Cerebellar cortex (tissue), 1 donor: ENCODE measurements around the gene TMEM59L.

ENCODE experiments used
- DNase-seq: peaks from one replicate; pipeline ENCODE4 v3.0.0-alpha.2; 2015; ENCODE audit warnings: low spot score

TMEM59L gene

GRCh38 chr19:18637673-18638630 is 25.3 kb downstream of the TMEM59L start:
- DNase-seq, result peak; percentile 63

- no peak for DNase-seq
Measured at GRCh38 chr19:18639706-18640243, 27.1 kb downstream of the TMEM59L start.

- no peak for DNase-seq
Measured at GRCh38 chr19:18644196-18645034, 31.7 kb downstream of the TMEM59L start.

- no peak for DNase-seq
Measured at GRCh38 chr19:18645035-18645511, 32.4 kb downstream of the TMEM59L start.

GRCh38 chr19:18646535-18647370 is 34.1 kb downstream of the TMEM59L start:
- no peak for DNase-seq

GRCh38 chr19:18647371-18647767 is 34.7 kb downstream of the TMEM59L start:
- DNase-seq, result no peak

- no peak for DNase-seq
Measured at GRCh38 chr19:18647807-18648206, 35.1 kb downstream of the TMEM59L start.

GRCh38 chr19:18648973-18649315 is 36.3 kb downstream of the TMEM59L start:
- no peak for DNase-seq

- DNase-seq, result peak; percentile 40
Measured at GRCh38 chr19:18649371-18650020, 36.8 kb downstream of the TMEM59L start.

- DNase-seq, result peak; percentile 44
Measured at GRCh38 chr19:18650021-18650390, 37.3 kb downstream of the TMEM59L start.

GRCh38 chr19:18650468-18651041 is 37.9 kb downstream of the TMEM59L start:
- DNase-seq, result no peak

GRCh38 chr19:18651300-18651699 is 38.6 kb downstream of the TMEM59L start:
- DNase-seq, result no peak

GRCh38 chr19:18651733-18652132 is 39.1 kb downstream of the TMEM59L start:
- no peak for DNase-seq

GRCh38 chr19:18653853-18654252 is 41.2 kb downstream of the TMEM59L start:
- no peak for DNase-seq

- DNase-seq, result no peak
Measured at GRCh38 chr19:18654469-18654868, 41.8 kb downstream of the TMEM59L start.

- no peak for DNase-seq
Measured at GRCh38 chr19:18655173-18655844, 42.6 kb downstream of the TMEM59L start.

- no peak for DNase-seq
Measured at GRCh38 chr19:18656337-18657086, 43.8 kb downstream of the TMEM59L start.

GRCh38 chr19:18657590-18658365 is 45.1 kb downstream of the TMEM59L start:
- DNase-seq, result no peak
